Right lobe of liver (tissue), 4 donors: ENCODE measurements around the gene NTMT1.

ENCODE experiments used
- POLR2A ChIP-seq: fragments of 450-650 bp; IDR thresholded peaks from one replicate; pipeline ENCODE4 v1.6.1; 2017; ENCODE audit warnings: antibody characterized with exemption, mild to moderate bottlenecking
- TF ChIP-seq, protein P1 (sequence below), 4 donors: fragments of 200-600 bp in 3 of 4; fragments of 450-650 bp in 1 of 4; IDR thresholded peaks; one replicate each; pipeline versions ENCODE4 v1.5.1 to v1.8.0; 2016 to 2022; ENCODE audit warnings: antibody characterized with exemption in 4 of 4, mild to moderate bottlenecking in 2 of 4
- donor health status: DM: no; HTN: no; CAD: no.
- donor health status: DM: no; HTN: no; CAD: no.
- donor health status: DM: no; HTN: yes; CAD: no.

DNA sequence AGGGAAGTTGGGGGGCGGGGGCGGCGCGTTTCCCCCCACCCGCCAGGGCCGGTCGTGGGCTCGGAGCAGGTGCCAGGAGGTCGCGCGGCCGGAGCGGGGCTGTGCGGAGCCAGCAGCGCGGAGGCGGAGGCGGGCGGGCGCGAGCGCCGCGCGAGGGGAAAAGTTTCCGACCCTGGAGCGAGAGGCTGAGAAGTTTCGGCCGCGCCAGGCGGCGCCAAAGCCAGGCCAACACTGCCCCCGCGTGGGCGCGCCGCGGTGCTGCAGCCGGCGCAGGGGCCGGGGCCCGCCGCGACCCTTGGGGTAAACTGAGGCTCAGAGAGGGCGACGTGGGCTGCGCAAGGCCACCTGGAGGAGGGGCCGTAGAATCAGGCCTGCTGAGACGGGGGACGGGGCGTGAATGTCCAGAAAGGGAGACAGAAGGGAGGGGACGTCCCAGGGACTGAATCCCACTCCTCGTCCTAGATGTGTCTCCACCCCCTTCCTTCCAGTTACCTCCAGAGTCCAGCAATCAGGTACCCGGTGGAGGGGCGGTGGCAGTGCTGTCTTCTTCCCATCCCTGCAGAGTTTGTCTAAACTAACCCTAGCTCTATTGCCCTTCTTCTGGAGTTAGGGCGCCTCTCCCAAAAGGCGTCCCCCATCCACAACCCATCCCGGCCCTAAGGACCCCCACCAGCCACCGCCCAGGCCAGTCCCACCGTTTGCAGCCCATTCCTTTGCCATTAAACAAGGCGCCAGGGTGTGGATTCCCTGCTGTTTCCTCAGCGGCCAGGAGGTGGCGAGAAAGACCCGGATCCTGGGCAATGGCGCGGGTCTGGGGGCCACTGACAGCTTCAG is 15.3 kb upstream of the NTMT1 start:
- TF ChIP-seq POLR2A: peak; percentile 30
- TF ChIP-seq, protein P1, sequence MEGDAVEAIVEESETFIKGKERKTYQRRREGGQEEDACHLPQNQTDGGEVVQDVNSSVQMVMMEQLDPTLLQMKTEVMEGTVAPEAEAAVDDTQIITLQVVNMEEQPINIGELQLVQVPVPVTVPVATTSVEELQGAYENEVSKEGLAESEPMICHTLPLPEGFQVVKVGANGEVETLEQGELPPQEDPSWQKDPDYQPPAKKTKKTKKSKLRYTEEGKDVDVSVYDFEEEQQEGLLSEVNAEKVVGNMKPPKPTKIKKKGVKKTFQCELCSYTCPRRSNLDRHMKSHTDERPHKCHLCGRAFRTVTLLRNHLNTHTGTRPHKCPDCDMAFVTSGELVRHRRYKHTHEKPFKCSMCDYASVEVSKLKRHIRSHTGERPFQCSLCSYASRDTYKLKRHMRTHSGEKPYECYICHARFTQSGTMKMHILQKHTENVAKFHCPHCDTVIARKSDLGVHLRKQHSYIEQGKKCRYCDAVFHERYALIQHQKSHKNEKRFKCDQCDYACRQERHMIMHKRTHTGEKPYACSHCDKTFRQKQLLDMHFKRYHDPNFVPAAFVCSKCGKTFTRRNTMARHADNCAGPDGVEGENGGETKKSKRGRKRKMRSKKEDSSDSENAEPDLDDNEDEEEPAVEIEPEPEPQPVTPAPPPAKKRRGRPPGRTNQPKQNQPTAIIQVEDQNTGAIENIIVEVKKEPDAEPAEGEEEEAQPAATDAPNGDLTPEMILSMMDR (IDR thresholded peaks at IDR 0.05): peak; percentile 87 to 100 (median 92)
